ENCODE measurements around the gene GNG12. TPM values are rescaled to one million over a fixed set of nuclear protein-coding genes. Genes with fewer than 3 reads are reported as not detected.

GNG12 gene
- total RNA-seq, 1 experiment from 2014 or later, result 23.7 TPM

DNA sequence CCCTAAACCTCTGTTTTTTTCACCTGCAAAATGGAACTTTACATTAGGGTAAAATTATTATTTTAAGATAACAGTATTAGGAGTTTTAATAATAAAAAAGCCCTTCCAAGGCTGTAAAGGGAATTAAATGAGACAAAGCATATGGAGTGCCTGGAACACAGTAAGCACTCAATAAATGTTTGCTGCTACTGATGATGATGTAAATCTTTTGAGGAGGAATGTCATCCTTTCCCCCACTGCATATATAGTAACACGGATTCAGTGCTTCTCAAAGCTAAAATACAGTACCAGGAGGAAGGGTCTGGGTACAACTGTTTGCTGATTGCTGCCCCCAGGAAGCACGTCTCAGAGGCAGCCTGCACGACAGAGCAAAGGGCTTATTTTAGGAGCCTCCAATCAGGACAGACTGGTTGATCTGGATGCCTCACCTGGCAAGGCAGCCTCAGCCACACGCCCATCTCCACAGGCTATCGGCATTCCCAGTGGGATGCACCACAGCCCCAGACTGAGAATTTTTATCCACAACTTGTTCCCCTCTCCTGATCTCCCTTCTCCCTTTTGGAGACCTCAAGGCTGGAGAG lies 83.9 kb downstream of the GNG12 start (continued):
- TF ChIP-seq, protein P1, sequence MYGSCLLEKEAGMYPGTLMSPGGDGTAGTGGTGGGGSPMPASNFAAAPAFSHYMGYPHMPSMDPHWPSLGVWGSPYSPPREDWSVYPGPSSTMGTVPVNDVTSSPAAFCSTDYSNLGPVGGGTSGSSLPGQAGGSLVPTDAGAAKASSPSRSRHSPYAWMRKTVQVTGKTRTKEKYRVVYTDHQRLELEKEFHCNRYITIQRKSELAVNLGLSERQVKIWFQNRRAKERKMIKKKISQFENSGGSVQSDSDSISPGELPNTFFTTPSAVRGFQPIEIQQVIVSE (CRISPR knock-in tag; IDR thresholded peaks at IDR 0.05; ENCODE audit: borderline replicate concordance), result no peak
- TF ChIP-seq ZNF423 (CRISPR knock-in tag; IDR thresholded peaks at IDR 0.05), result peak; percentile 56; the same call in 1 of the 2 replicates
- TF ChIP-seq FOXK1 (CRISPR knock-in tag; IDR thresholded peaks at IDR 0.05), result 0 out of 2 replicates have a peak, but pooled peaks have one; percentile 35

DNA sequence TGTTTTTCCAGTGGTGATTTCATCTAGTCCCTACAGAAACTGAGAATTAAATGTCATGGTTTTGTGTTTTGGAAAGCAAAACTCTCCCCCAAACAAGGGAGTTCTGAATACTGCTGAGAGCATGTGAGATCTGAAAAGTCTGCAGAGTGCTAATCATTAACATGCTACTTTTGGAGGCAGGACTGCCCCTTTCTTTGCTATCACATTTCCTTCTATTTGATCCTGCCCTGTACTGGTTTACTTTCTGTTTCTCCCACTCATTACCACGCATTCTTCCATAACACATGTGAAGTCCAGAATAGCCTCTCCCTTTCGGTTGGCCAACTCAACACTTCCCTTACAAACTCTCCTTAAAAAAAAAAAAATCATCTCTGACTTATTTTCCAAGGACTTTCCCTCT lies 84.6 kb downstream of the GNG12 start:
- ATAC-seq, result no peak
- peak overlapping the region; percentile 12; the same call in 1 of the 2 replicates for H3K27ac Mint-ChIP-seq

DNA sequence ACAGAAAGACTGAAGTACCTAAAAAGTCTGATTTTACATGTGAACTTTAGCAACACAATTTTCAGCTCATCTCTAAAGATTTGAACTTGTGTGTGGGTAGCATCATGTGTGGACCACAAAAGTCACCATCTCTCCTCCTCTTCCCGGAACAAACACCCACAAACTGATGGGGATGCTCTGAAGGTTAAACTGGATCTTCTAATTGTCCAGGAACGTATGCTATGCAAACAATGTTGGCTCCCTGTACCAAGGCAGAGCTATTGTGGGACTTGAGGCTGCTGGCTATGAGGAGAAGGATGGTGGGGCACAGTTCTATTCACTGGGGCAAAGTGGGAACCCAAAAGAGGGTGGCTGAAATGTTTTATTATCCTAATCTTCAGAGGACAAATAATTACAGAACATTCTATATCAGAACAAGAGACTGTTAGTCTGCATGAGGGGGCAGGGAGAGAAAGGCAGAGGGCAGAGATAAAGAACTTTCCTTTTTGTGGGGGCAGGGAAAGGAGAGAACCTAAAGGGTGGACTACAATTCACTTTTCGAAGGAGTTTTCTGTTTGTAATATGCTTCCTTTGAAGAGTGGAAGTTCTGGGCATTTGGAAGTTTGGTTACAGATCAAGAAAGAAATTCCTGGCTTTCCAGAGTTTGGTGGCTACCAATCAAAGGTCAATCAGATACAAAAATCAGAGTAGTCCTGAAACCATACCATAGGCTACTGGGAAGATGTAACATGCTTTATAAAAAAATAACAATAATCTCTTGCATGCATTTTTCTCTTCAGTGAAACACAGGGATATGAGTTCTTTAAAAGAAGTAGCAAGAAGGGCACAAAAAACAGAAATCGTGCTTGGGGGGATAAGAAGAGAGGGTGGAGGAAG lies 85.4 kb downstream of the GNG12 start:
- Mint-ChIP-seq H3K9me3 (no peaks in the 10 kb centered on the region), H3K4me3 (no peak overlapping the region), H3K4me1 (peaks cover 96% of the 10 kb centered on the region), H3K36me3 (no peaks in the 10 kb centered on the region), H3K27me3 (ENCODE audit: low read depth) (peaks cover 12% of the 10 kb centered on the region), H3K27ac (no peak overlapping the region)
- ChIA-PET CTCF (interaction anchor here (0.7 to 3.5 kb wide), 2 partner anchors 12 to 214 kb away, joined by 3 to 29 read pairs; no protein-coding TSS in a partner anchor), POLR2A (interaction anchor here (0.8 kb wide), 1 partner anchor 63 kb away, joined by 3 read pairs; the partner anchor contains the start of gene GADD45A)
- DNase-seq (ENCODE audit: low spot score) (no peak), ATAC-seq (no peak)
- TF ChIP-seq SMAD4 (CRISPR knock-in tag; IDR thresholded peaks at IDR 0.05) (no peak), EMX1 (CRISPR knock-in tag; IDR thresholded peaks at IDR 0.05) (no peak), ZNF317 (CRISPR knock-in tag; IDR thresholded peaks at IDR 0.05; ENCODE audit: borderline replicate concordance, low read depth) (no peak), HMGA2 (CRISPR knock-in tag; IDR thresholded peaks at IDR 0.05) (no peak), ZNF263 (CRISPR knock-in tag; IDR thresholded peaks at IDR 0.05; ENCODE audit: low read depth) (no peak)
- TF ChIP-seq, protein P2, sequence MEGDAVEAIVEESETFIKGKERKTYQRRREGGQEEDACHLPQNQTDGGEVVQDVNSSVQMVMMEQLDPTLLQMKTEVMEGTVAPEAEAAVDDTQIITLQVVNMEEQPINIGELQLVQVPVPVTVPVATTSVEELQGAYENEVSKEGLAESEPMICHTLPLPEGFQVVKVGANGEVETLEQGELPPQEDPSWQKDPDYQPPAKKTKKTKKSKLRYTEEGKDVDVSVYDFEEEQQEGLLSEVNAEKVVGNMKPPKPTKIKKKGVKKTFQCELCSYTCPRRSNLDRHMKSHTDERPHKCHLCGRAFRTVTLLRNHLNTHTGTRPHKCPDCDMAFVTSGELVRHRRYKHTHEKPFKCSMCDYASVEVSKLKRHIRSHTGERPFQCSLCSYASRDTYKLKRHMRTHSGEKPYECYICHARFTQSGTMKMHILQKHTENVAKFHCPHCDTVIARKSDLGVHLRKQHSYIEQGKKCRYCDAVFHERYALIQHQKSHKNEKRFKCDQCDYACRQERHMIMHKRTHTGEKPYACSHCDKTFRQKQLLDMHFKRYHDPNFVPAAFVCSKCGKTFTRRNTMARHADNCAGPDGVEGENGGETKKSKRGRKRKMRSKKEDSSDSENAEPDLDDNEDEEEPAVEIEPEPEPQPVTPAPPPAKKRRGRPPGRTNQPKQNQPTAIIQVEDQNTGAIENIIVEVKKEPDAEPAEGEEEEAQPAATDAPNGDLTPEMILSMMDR (IDR thresholded peaks at IDR 0.05), result no peak
- TF ChIP-seq, protein P3, sequence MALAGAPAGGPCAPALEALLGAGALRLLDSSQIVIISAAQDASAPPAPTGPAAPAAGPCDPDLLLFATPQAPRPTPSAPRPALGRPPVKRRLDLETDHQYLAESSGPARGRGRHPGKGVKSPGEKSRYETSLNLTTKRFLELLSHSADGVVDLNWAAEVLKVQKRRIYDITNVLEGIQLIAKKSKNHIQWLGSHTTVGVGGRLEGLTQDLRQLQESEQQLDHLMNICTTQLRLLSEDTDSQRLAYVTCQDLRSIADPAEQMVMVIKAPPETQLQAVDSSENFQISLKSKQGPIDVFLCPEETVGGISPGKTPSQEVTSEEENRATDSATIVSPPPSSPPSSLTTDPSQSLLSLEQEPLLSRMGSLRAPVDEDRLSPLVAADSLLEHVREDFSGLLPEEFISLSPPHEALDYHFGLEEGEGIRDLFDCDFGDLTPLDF (CRISPR knock-in tag; IDR thresholded peaks at IDR 0.05), result no peak
- TF ChIP-seq, protein P4, sequence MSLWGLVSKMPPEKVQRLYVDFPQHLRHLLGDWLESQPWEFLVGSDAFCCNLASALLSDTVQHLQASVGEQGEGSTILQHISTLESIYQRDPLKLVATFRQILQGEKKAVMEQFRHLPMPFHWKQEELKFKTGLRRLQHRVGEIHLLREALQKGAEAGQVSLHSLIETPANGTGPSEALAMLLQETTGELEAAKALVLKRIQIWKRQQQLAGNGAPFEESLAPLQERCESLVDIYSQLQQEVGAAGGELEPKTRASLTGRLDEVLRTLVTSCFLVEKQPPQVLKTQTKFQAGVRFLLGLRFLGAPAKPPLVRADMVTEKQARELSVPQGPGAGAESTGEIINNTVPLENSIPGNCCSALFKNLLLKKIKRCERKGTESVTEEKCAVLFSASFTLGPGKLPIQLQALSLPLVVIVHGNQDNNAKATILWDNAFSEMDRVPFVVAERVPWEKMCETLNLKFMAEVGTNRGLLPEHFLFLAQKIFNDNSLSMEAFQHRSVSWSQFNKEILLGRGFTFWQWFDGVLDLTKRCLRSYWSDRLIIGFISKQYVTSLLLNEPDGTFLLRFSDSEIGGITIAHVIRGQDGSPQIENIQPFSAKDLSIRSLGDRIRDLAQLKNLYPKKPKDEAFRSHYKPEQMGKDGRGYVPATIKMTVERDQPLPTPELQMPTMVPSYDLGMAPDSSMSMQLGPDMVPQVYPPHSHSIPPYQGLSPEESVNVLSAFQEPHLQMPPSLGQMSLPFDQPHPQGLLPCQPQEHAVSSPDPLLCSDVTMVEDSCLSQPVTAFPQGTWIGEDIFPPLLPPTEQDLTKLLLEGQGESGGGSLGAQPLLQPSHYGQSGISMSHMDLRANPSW (CRISPR knock-in tag; conservative IDR thresholded peaks at IDR 0.05; ENCODE audit: low read depth), result no peak
- TF ChIP-seq, protein P5, sequence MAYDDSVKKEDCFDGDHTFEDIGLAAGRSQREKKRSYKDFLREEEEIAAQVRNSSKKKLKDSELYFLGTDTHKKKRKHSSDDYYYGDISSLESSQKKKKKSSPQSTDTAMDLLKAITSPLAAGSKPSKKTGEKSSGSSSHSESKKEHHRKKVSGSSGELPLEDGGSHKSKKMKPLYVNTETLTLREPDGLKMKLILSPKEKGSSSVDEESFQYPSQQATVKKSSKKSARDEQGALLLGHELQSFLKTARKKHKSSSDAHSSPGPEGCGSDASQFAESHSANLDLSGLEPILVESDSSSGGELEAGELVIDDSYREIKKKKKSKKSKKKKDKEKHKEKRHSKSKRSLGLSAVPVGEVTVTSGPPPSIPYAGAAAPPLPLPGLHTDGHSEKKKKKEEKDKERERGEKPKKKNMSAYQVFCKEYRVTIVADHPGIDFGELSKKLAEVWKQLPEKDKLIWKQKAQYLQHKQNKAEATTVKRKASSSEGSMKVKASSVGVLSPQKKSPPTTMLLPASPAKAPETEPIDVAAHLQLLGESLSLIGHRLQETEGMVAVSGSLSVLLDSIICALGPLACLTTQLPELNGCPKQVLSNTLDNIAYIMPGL (CRISPR knock-in tag; IDR thresholded peaks at IDR 0.05), result no peak

More for the DNA sequence above, 84.6 kb downstream of the GNG12 start:
- CTCF ChIA-PET, result no interaction called here
- H3K36me3 Mint-ChIP-seq, result no peaks in the 10 kb centered on the region
- H3K4me1 Mint-ChIP-seq, result peaks cover 93% of the 10 kb centered on the region
- no peak for DNase-seq (ENCODE audit: low spot score)
- TF ChIP-seq NR1H2 (CRISPR knock-in tag; IDR thresholded peaks at IDR 0.05), result no peak
- TF ChIP-seq GABPB1 (CRISPR knock-in tag; IDR thresholded peaks at IDR 0.05), result no peak
- TF ChIP-seq, protein P6, sequence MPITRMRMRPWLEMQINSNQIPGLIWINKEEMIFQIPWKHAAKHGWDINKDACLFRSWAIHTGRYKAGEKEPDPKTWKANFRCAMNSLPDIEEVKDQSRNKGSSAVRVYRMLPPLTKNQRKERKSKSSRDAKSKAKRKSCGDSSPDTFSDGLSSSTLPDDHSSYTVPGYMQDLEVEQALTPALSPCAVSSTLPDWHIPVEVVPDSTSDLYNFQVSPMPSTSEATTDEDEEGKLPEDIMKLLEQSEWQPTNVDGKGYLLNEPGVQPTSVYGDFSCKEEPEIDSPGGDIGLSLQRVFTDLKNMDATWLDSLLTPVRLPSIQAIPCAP (CRISPR knock-in tag; IDR thresholded peaks at IDR 0.05), result no peak
- POLR2A ChIA-PET, result no interaction called here
- H3K9me3 Mint-ChIP-seq, result no peaks in the 10 kb centered on the region
- H3K27me3 Mint-ChIP-seq (ENCODE audit: low read depth), result peaks cover 12% of the 10 kb centered on the region
- H3K4me3 Mint-ChIP-seq, result peak overlapping the region; percentile 3; the same call in 1 of the 2 replicates
